ENCODE data around the gene STMN3. TPM values are rescaled to one million over a fixed set of nuclear protein-coding genes. Genes with fewer than 3 reads are reported as not detected.

The STMN3 gene
- total and polyA plus RNA-seq, 11 donors: 2.9 to 15.6 (median 5.2) TPM

DNA sequence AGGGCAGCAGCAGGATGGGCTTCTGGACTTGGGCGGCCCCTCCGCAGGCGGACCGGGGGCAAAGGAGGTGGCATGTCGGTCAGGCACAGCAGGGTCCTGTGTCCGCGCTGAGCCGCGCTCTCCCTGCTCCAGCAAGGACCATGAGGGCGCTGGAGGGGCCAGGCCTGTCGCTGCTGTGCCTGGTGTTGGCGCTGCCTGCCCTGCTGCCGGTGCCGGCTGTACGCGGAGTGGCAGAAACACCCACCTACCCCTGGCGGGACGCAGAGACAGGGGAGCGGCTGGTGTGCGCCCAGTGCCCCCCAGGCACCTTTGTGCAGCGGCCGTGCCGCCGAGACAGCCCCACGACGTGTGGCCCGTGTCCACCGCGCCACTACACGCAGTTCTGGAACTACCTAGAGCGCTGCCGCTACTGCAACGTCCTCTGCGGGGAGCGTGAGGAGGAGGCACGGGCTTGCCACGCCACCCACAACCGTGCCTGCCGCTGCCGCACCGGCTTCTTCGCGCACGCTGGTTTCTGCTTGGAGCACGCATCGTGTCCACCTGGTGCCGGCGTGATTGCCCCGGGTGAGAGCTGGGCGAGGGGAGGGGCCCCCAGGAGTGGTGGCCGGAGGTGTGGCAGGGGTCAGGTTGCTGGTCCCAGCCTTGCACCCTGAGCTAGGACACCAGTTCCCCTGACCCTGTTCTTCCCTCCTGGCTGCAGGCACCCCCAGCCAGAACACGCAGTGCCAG lies 43.6 kb upstream of the STMN3 start, which contains the start of gene TNFRSF6B:
TNFRSF6B (plus strand) TSS at position 25 of the 729 bp plus-strand sequence; CDS start at position 141, 116 bp downstream.
- intact Hi-C loops (cut with DNase I): loop anchor here in 1 of 10 donors (10.0 kb wide), 1 partner anchor 278 kb away; the partner anchor contains the start of gene SAMD10
- Histone ChIP-seq H3K36me3 (peaks cover 0 to 45% (median 20%) of the 10 kb centered on the region in 9 donors), H3K4me3 (peak within 1 kb of the TSS in 8 of 12 donors; percentile 3 to 43 (median 24)), H3K27me3 (no peaks in the 10 kb centered on the region), H3K4me1 (peaks cover 11 to 61% (median 38%) of the 10 kb centered on the region in 12 donors), H3K9me3 (no peaks in the 10 kb centered on the region), H3K27ac (peak within 1 kb of the TSS in 11 of 12 donors; percentile 11 to 89 (median 77))
- TF ChIP-seq, protein P1, sequence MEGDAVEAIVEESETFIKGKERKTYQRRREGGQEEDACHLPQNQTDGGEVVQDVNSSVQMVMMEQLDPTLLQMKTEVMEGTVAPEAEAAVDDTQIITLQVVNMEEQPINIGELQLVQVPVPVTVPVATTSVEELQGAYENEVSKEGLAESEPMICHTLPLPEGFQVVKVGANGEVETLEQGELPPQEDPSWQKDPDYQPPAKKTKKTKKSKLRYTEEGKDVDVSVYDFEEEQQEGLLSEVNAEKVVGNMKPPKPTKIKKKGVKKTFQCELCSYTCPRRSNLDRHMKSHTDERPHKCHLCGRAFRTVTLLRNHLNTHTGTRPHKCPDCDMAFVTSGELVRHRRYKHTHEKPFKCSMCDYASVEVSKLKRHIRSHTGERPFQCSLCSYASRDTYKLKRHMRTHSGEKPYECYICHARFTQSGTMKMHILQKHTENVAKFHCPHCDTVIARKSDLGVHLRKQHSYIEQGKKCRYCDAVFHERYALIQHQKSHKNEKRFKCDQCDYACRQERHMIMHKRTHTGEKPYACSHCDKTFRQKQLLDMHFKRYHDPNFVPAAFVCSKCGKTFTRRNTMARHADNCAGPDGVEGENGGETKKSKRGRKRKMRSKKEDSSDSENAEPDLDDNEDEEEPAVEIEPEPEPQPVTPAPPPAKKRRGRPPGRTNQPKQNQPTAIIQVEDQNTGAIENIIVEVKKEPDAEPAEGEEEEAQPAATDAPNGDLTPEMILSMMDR (IDR thresholded peaks at IDR 0.05): no peak
- TF ChIP-seq POLR2A (IDR thresholded peaks at IDR 0.05): no peak
- DNase-seq (peak in 4 of 5 donors; percentile 32 to 67 (median 36)), ATAC-seq (peak in 1 of 4 donors; percentile 0)
- 20 to 40% (median 30%) methylated on average over 38 to 52 of the region's 52 CpGs for WGBS, 4 donors

DNA sequence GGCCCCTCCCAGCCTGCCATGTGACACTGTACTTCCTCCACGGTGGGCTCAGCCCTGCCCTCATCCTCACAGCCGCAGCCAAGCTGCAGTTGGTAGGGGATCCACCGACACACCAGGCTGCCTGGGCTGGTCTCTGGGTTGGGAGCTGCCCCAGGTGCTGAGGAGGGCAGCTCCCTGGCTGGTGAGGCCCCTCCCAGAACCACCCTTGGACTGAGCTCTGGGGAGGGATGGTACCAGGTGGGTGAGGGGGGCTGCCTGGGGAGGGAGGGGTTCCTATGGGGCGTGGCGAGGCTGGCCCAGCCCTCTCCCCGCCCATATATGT lies 43.0 kb upstream of the STMN3 start:
- Histone ChIP-seq H3K9me3 (no peaks in the 10 kb centered on the region), H3K4me1 (peaks cover 11 to 66% (median 38%) of the 10 kb centered on the region in 12 donors), H3K27ac (peak overlapping the region in 11 of 12 donors; percentile 11 to 89 (median 73)), H3K4me3 (peak overlapping the region in 7 of 12 donors; percentile 3 to 43 (median 26)), H3K27me3 (no peaks in the 10 kb centered on the region), H3K36me3 (peaks cover 0 to 45% (median 20%) of the 10 kb centered on the region in 9 donors)
- intact Hi-C loops (cut with DNase I): loop anchor here in 1 of 10 donors (10.0 kb wide), 1 partner anchor 279 kb away; the partner anchor contains the start of gene SAMD10
- ATAC-seq (peak in 3 of 4 donors; percentile 5 to 13 (median 8)), DNase-seq (peak in 2 of 5 donors; percentile 33 to 41)
- no peak for TF ChIP-seq POLR2A (IDR thresholded peaks at IDR 0.05)
- TF ChIP-seq, protein P1 (IDR thresholded peaks at IDR 0.05): no peak
- WGBS, 4 donors: 32 to 65% (median 59%) methylated on average over 3 to 6 of the region's 6 CpGs

DNA sequence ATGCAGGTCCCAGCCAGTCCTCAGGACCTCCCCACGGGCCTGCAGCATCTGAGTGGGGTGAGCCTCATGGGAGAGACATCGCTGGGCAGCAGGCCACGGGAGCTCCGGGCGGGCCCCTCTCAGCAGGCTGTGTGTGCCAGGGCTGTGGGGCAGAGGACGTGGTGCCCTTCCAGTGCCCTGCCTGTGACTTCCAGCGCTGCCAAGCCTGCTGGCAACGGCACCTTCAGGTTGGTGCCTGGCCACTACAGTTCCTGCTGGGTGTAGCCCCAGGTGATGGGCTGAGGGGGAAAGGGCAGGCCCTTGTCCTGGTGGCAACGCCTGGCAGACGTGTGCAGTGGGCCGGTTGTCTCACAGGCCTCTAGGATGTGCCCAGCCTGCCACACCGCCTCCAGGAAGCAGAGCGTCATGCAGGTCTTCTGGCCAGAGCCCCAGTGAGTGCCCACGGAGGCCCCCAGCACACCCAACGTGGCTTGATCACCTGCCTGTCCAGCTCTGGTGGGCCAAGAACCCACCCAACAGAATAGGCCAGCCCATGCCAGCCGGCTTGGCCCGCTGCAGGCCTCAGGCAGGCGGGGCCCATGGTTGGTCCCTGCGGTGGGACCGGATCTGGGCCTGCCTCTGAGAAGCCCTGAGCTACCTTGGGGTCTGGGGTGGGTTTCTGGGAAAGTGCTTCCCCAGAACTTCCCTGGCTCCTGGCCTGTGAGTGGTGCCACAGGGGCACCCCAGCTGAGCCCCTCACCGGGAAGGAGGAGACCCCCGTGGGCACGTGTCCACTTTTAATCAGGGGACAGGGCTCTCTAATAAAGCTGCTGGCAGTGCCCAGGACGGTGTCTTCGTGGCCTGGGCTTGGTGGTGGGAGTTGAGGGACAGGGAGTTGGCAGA lies 42.4 kb upstream of the STMN3 start:
- 64 to 77% (median 73%) methylated on average over 15 to 25 of the region's 25 CpGs for WGBS, 4 donors
- intact Hi-C loops (cut with DNase I): loop anchor here in 1 of 10 donors (10.0 kb wide), 1 partner anchor 279 kb away; the partner anchor contains the start of gene SAMD10
- H3K27ac ChIP-seq: peak overlapping the region in 11 of 12 donors; percentile 11 to 89 (median 73)
- H3K9me3 ChIP-seq: no peaks in the 10 kb centered on the region
- no peak for TF ChIP-seq POLR2A (IDR thresholded peaks at IDR 0.05)
- TF ChIP-seq, protein P1 (IDR thresholded peaks at IDR 0.05): no peak
- peaks cover 11 to 71% (median 38%) of the 10 kb centered on the region in 12 donors for H3K4me1 ChIP-seq
- DNase-seq (peak; percentile 71 to 90 (median 82)), ATAC-seq (peak; percentile 61 to 82 (median 70))
- H3K36me3 ChIP-seq: peaks cover 0 to 45% (median 20%) of the 10 kb centered on the region in 9 donors
- no peak overlapping the region for H3K4me3 ChIP-seq
- H3K27me3 ChIP-seq: no peaks in the 10 kb centered on the region
